ENCODE measurements around the gene EFCAB8. TPM values are rescaled to one million over a fixed set of nuclear protein-coding genes. Genes with fewer than 3 reads are reported as not detected.

Gene EFCAB8
- total RNA-seq, 1 experiment from 2014 or later = 0.09 TPM

- Histone ChIP-seq H3K9ac (ENCODE audit: extremely low read depth, insufficient read length, low read length) (no peak overlapping the region), H3T11ph (ENCODE audit: low read length) (no peak overlapping the region), H2BK20ac (ENCODE audit: low read depth, low read length, poor library complexity, severe bottlenecking) (no peak overlapping the region), H2BK120ac (ENCODE audit: low read depth, low read length, poor library complexity, severe bottlenecking) (no peak overlapping the region), H3K23me2 (ENCODE audit: insufficient read length, low read depth, low read length, poor library complexity, severe bottlenecking) (no peaks in the 10 kb centered on the region), H2AFZ (ENCODE audit: low read length) (no peak overlapping the region), H2BK12ac (ENCODE audit: insufficient read length, low read depth, low read length) (no peak overlapping the region), H2BK5ac (ENCODE audit: insufficient read length, low read length) (no peak overlapping the region), H3K4me1 (ENCODE audit: insufficient read depth, low read length) (no peaks in the 10 kb centered on the region), H4K8ac (replicated peaks; ENCODE audit: insufficient read length, low read depth, low read length) (no peak overlapping the region), H3K4ac (ENCODE audit: low read depth, low read length) (no peak overlapping the region), H4K5ac (ENCODE audit: insufficient read length, low read depth, low read length) (no peak overlapping the region), H3K18ac (ENCODE audit: insufficient read length, low read depth, low read length) (no peak overlapping the region), H2AK5ac (ENCODE audit: insufficient read length, low read length) (no peak overlapping the region), H3K56ac (ENCODE audit: insufficient read length, low read depth, low read length) (no peak overlapping the region), H3K4me2 (ENCODE audit: insufficient read depth, insufficient read length, low read length) (no peak overlapping the region), H4K91ac (ENCODE audit: insufficient read length, low read depth, low read length) (no peak overlapping the region), H3K79me2 (ENCODE audit: insufficient read depth, low read length) (no peaks in the 10 kb centered on the region), H4K20me1 (ENCODE audit: control insufficient read depth, insufficient read depth, insufficient read length) (no peaks in the 10 kb centered on the region), H3K79me1 (ENCODE audit: insufficient read depth, low read depth, low read length, poor library complexity, severe bottlenecking) (no peaks in the 10 kb centered on the region), H3K9me3 (ENCODE audit: control insufficient read depth, low read depth, low read length) (no peaks in the 10 kb centered on the region), H3K14ac (ENCODE audit: insufficient read depth, low read length) (no peak overlapping the region), H3K23ac (ENCODE audit: insufficient read length, low read depth, low read length) (no peak overlapping the region), H3K27ac (ENCODE audit: insufficient read length, low read depth, low read length) (no peak overlapping the region), H2BK15ac (ENCODE audit: low read depth, low read length) (no peak overlapping the region), H3K27me3 (ENCODE audit: insufficient read depth, low read length) (no peaks in the 10 kb centered on the region)
- TF ChIP-seq CTCF (conservative IDR thresholded peaks at IDR 0.05) = no peak
- Mint-ChIP-seq H3K9me3 (no peaks in the 10 kb centered on the region), H3K4me3 (no peak overlapping the region), H3K27me3 (ENCODE audit: low read depth) (peaks cover 2% of the 10 kb centered on the region), H3K36me3 (ENCODE audit: insufficient read depth in 1 of 3, low read depth in 3 of 3) (no peaks in the 10 kb centered on the region), H3K4me1 (peaks cover 5 to 8% of the 10 kb centered on the region in 2 experiments; a peak in 2 of 4 replicates), H3K27ac (peak overlapping the region in 1 of 3 experiments; percentile 40; a peak in 1 of 7 replicates)
- no CpG with 5 or more reads among the region's 10 CpGs for WGBS (ENCODE audit: extremely low coverage, insufficient read length, low lambda C conversion rate)
- DNase-seq = no peak
Observed at GRCh38 chr20:32982617-32983458, 124.1 kb downstream of the EFCAB8 start.

Data from H9 (cell line).